ENCODE results near the gene SLC24A3.

Gene SLC24A3

GRCh38 chr20:19431906-19432305 lies 219.5 kb downstream of the SLC24A3 start:
- no peak for DNase-seq

- DNase-seq: no peak
Observed at GRCh38 chr20:19433371-19434350, 221.2 kb downstream of the SLC24A3 start.

- DNase-seq: no peak
Observed at GRCh38 chr20:19435316-19435715, 222.9 kb downstream of the SLC24A3 start.

- no peak for DNase-seq
Observed at GRCh38 chr20:19435821-19436220, 223.4 kb downstream of the SLC24A3 start.

- no peak for DNase-seq
Observed at GRCh38 chr20:19438488-19438887, 226.0 kb downstream of the SLC24A3 start.

- peak; percentile 44 for DNase-seq
Observed at GRCh38 chr20:19440660-19441527, 228.5 kb downstream of the SLC24A3 start.

- no peak for DNase-seq
Observed at GRCh38 chr20:19446246-19446645, 233.8 kb downstream of the SLC24A3 start.

- DNase-seq: no peak
Observed at GRCh38 chr20:19448632-19449031, 236.2 kb downstream of the SLC24A3 start.

GRCh38 chr20:19449051-19449450 lies 236.6 kb downstream of the SLC24A3 start:
- no peak for DNase-seq

- DNase-seq: no peak
Observed at GRCh38 chr20:19451231-19451922, 238.9 kb downstream of the SLC24A3 start.

GRCh38 chr20:19451923-19452295 lies 239.5 kb downstream of the SLC24A3 start:
- DNase-seq: peak; percentile 85

- DNase-seq: no peak
Observed at GRCh38 chr20:19453410-19453809, 241.0 kb downstream of the SLC24A3 start.

GRCh38 chr20:19453862-19454261 lies 241.4 kb downstream of the SLC24A3 start:
- DNase-seq: no peak

GRCh38 chr20:19456595-19457395 lies 244.4 kb downstream of the SLC24A3 start:
- no peak for DNase-seq

- DNase-seq: no peak
Observed at GRCh38 chr20:19457611-19458010, 245.2 kb downstream of the SLC24A3 start.

GRCh38 chr20:19460386-19460785 lies 247.9 kb downstream of the SLC24A3 start:
- DNase-seq: no peak

- no peak for DNase-seq
Observed at GRCh38 chr20:19462491-19462890, 250.0 kb downstream of the SLC24A3 start.

- DNase-seq: no peak
Observed at GRCh38 chr20:19463597-19463996, 251.2 kb downstream of the SLC24A3 start.

GRCh38 chr20:19465536-19465935 lies 253.1 kb downstream of the SLC24A3 start:
- DNase-seq: peak; percentile 34

GRCh38 chr20:19466206-19466928 lies 253.9 kb downstream of the SLC24A3 start:
- DNase-seq: no peak

- no peak for DNase-seq
Observed at GRCh38 chr20:19473216-19473921, 260.9 kb downstream of the SLC24A3 start.

Data from KG1 (cell line).